MM.1S (cell line): Measurements from ENCODE around the gene PRR14.

Experiments used
- DNase-seq: peaks from one replicate; pipeline ENCODE4 v3.0.0-alpha.2; 2015
- H2AFZ ChIP-seq: fragments of 300-600 bp; sonication (generic); 2 replicates; pipeline ENCODE4 v1.6.0; 2016; ENCODE audit warnings: antibody characterized with exemption, low read length
- H3F3A ChIP-seq: fragments of 300-600 bp; sonication (generic); 2 replicates; pipeline ENCODE4 v1.6.1; 2016; ENCODE audit warnings: mild to moderate bottlenecking, antibody characterized with exemption, low read length, moderate library complexity, mixed read lengths; ENCODE audit not compliant: insufficient read depth
- H3K27ac ChIP-seq: fragments of 300-600 bp; sonication (generic); 2 replicates; pipeline ENCODE4 v1.5.1; 2016; ENCODE audit warnings: mild to moderate bottlenecking, low read length
- H3K27me3 ChIP-seq: fragments of 300-600 bp; sonication (generic); replicated peaks from 2 replicates; pipeline ENCODE4 v1.6.0; 2016; ENCODE audit warnings: low read length; ENCODE audit not compliant: insufficient read depth
- H3K36me3 ChIP-seq: fragments of 300-600 bp; sonication (generic); replicated peaks from 2 replicates; pipeline ENCODE4 v1.6.1; 2016; ENCODE audit warnings: mild to moderate bottlenecking, low read length, mixed read lengths; ENCODE audit not compliant: insufficient read depth
- H3K4me1 ChIP-seq: fragments of 300-600 bp; sonication (generic); 2 replicates; pipeline ENCODE4 v1.6.1; 2016; ENCODE audit warnings: low read length, mixed read lengths
- H3K4me2 ChIP-seq: fragments of 300-600 bp; sonication (generic); 2 replicates; pipeline ENCODE4 v1.6.0; 2016; ENCODE audit warnings: low read depth, low read length
- H3K4me3 ChIP-seq: fragments of 300-600 bp; sonication (generic); 2 replicates; pipeline ENCODE4 v1.5.1; 2016; ENCODE audit warnings: low read length, mixed read lengths
- H3K79me2 ChIP-seq: fragments of 300-600 bp; sonication (generic); 2 replicates; pipeline ENCODE4 v1.6.1; 2016; ENCODE audit warnings: mixed run types, low read length, mixed read lengths
- H3K9ac ChIP-seq: fragments of 300-600 bp; sonication (generic); 2 replicates; pipeline ENCODE4 v1.6.1; 2016; ENCODE audit warnings: low read length, mixed read lengths
- H3K9me2 ChIP-seq: fragments of 300-600 bp; sonication (generic); replicated peaks from 2 replicates; pipeline ENCODE4 v1.6.1; 2016; ENCODE audit warnings: mild to moderate bottlenecking, low read length, mixed read lengths; ENCODE audit not compliant: insufficient read depth
- H3K9me3 ChIP-seq: fragments of 300-600 bp; sonication (generic); replicated peaks from 2 replicates; pipeline ENCODE4 v1.6.1; 2016; ENCODE audit warnings: mild to moderate bottlenecking, low read length, mixed read lengths; ENCODE audit not compliant: insufficient read depth
- H4K20me1 ChIP-seq: fragments of 300-600 bp; sonication (generic); 2 replicates; pipeline ENCODE4 v1.6.1; 2016; ENCODE audit warnings: mild to moderate bottlenecking, low read length, moderate library complexity, mixed read lengths; ENCODE audit not compliant: insufficient read depth
- CTCF ChIP-seq: fragments of 300-600 bp; sonication (generic); IDR thresholded peaks from 2 replicates; pipeline ENCODE4 v1.5.1; 2016; ENCODE audit warnings: antibody characterized with exemption, low read length, mixed read lengths
- EZH2 ChIP-seq: fragments of 300-600 bp; sonication (generic); optimal IDR thresholded peaks from 2 replicates; pipeline ENCODE3; 2017; ENCODE audit warnings: low read depth, mild to moderate bottlenecking, antibody characterized with exemption, low read length, mixed read lengths
- EZH2phosphoT487 ChIP-seq: fragments of 300-600 bp; sonication (generic); IDR thresholded peaks from 2 replicates; pipeline ENCODE4 v1.6.1; 2018; ENCODE audit warnings: antibody characterized with exemption, low read length

The PRR14 gene

GRCh38 chr16:30657866-30658730, 7.3 kb downstream of the PRR14 start, which contains the start of gene FBRS:
FBRS (plus strand) TSS chr16:30658431; CDS start chr16:30659519, 1,088 bp downstream.
- Histone ChIP-seq H3K4me1 (peaks cover 11% of the 10 kb centered on the region; the same call in 1 of the 2 replicates), H3K27ac (peak within 1 kb of the TSS; percentile 95), H3K36me3 (peaks cover 5% of the 10 kb centered on the region), H4K20me1 (no peaks in the 10 kb centered on the region), H3K9me2 (no peaks in the 10 kb centered on the region), H3K4me3 (peak within 1 kb of the TSS; percentile 74), H3K9me3 (no peaks in the 10 kb centered on the region), H3K9ac (peak within 1 kb of the TSS; percentile 91), H3K4me2 (peak within 1 kb of the TSS; percentile 91), H3K79me2 (peaks cover 39% of the 10 kb centered on the region), H3K27me3 (no peaks in the 10 kb centered on the region), H3F3A (peaks cover 28% of the 10 kb centered on the region), H2AFZ (peak within 1 kb of the TSS; percentile 74)
- peak; percentile 100 for DNase-seq
- TF ChIP-seq CTCF (peak; percentile 82), EZH2 (no peak)

GRCh38 chr16:30658731-30659506, 8.2 kb downstream of the PRR14 start:
- Histone ChIP-seq H3F3A (peaks cover 28% of the 10 kb centered on the region), H3K79me2 (peaks cover 44% of the 10 kb centered on the region), H3K9me3 (no peaks in the 10 kb centered on the region), H3K36me3 (peaks cover 5% of the 10 kb centered on the region), H2AFZ (peak overlapping the region; percentile 63), H3K9ac (peak overlapping the region; percentile 91), H4K20me1 (no peaks in the 10 kb centered on the region), H3K4me1 (peaks cover 11% of the 10 kb centered on the region; the same call in 1 of the 2 replicates), H3K27me3 (no peaks in the 10 kb centered on the region), H3K4me2 (peak overlapping the region; percentile 22; the same call in 1 of the 2 replicates), H3K27ac (peak overlapping the region; percentile 95), H3K9me2 (no peaks in the 10 kb centered on the region), H3K4me3 (peak overlapping the region; percentile 74)
- DNase-seq, result peak; percentile 89
- TF ChIP-seq CTCF (peak; percentile 35), EZH2 (no peak), EZH2phosphoT487 (no peak)

GRCh38 chr16:30659507-30660423, 9.0 kb downstream of the PRR14 start:
- Histone ChIP-seq H4K20me1 (no peaks in the 10 kb centered on the region), H3K4me1 (peaks cover 11% of the 10 kb centered on the region; the same call in 1 of the 2 replicates), H3K9ac (peak overlapping the region; percentile 83), H3K4me3 (peak overlapping the region; percentile 95), H3F3A (peaks cover 28% of the 10 kb centered on the region), H3K79me2 (peaks cover 50% of the 10 kb centered on the region), H3K27ac (peak overlapping the region; percentile 95; the same call in 1 of the 2 replicates), H3K9me2 (no peaks in the 10 kb centered on the region), H3K4me2 (peak overlapping the region; percentile 87), H2AFZ (peak overlapping the region; percentile 63), H3K36me3 (peaks cover 5% of the 10 kb centered on the region), H3K27me3 (no peaks in the 10 kb centered on the region), H3K9me3 (no peaks in the 10 kb centered on the region)
- DNase-seq, result peak; percentile 28
- TF ChIP-seq EZH2 (no peak), EZH2phosphoT487 (no peak), CTCF (no peak)
